WTC11 (cell line): ENCODE measurements around the gene FSD1L.
"Not testable (repeated sequence)": the region's sequence is repeated elsewhere in the genome, so short reads cannot be mapped to it uniquely, and the experiment has no call there.

Experiments
- ATF3 ChIP-seq: sonication (generic); formaldehyde crosslinking; conservative IDR thresholded peaks from 2 replicates; pipeline ENCODE4 v1.8.1; 2022; ENCODE audit warnings: mild to moderate bottlenecking, missing genetic modification reagents
- CTCF ChIP-seq: fragments of 200-600 bp; IDR thresholded peaks from 2 replicates; pipeline ENCODE4 v1.8.0; 2022; ENCODE audit warnings: antibody characterized with exemption
- FOXJ3 ChIP-seq: sonication (generic); formaldehyde crosslinking; IDR thresholded peaks from 2 replicates; pipeline ENCODE4 v1.9.0; 2021; ENCODE audit warnings: missing genetic modification reagents, mild to moderate bottlenecking, borderline replicate concordance
- SP1 ChIP-seq: sonication (generic); formaldehyde crosslinking; conservative IDR thresholded peaks from 2 replicates; pipeline ENCODE4 v1.8.1; 2022; ENCODE audit warnings: missing genetic modification reagents
- TCF7 ChIP-seq: sonication (generic); formaldehyde crosslinking; IDR thresholded peaks from 2 replicates; pipeline ENCODE4 v1.8.0; 2022; ENCODE audit warnings: mild to moderate bottlenecking, low read depth, missing genetic modification reagents, moderate library complexity
- ZNF423 ChIP-seq: fragments of 250-450 bp; sonication (Bioruptor Pico); IDR thresholded peaks from 2 replicates; pipeline ENCODE4 v2.1.2; 2022; ENCODE audit warnings: mild to moderate bottlenecking, moderate library complexity
- ZNF532 ChIP-seq: fragments of 250-450 bp; sonication (Bioruptor Pico); IDR thresholded peaks from 2 replicates; pipeline ENCODE4 v1.9.0; 2021; ENCODE audit warnings: mild to moderate bottlenecking, borderline replicate concordance

GRCh38 chr9:105581550-105581949 lies 133.7 kb downstream of the FSD1L start:
- not testable (repeated sequence) for TF ChIP-seq CTCF; SP1; TCF7 (CRISPR knock-in tag); ZNF532 (CRISPR knock-in tag); ATF3 (CRISPR knock-in tag); ZNF423 (CRISPR knock-in tag); FOXJ3 (CRISPR knock-in tag)
